ENCODE results near the gene EVI5.

DNA sequence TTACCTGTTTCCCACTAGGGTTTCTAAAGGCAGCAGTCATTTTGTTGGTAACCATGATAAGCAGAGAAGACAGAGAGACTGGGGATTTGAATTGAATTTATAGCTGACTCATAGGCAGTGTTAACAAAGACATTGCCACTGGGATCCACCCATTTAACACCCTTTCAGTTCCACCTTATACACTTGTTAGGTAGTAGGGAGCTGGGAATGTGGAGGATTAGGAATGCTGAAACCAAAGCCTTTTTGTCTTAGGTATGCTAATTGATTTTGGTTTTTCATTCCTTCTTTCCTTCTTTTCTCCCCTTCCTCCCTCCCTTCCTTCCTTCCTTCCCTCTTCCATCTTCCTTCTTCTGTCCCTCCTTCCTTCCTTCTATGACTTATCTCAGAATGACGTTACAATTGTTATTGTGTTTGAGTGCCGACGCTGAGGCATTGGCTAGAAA is 7.5 kb upstream of the EVI5 start:
- TF ChIP-seq, protein P1, sequence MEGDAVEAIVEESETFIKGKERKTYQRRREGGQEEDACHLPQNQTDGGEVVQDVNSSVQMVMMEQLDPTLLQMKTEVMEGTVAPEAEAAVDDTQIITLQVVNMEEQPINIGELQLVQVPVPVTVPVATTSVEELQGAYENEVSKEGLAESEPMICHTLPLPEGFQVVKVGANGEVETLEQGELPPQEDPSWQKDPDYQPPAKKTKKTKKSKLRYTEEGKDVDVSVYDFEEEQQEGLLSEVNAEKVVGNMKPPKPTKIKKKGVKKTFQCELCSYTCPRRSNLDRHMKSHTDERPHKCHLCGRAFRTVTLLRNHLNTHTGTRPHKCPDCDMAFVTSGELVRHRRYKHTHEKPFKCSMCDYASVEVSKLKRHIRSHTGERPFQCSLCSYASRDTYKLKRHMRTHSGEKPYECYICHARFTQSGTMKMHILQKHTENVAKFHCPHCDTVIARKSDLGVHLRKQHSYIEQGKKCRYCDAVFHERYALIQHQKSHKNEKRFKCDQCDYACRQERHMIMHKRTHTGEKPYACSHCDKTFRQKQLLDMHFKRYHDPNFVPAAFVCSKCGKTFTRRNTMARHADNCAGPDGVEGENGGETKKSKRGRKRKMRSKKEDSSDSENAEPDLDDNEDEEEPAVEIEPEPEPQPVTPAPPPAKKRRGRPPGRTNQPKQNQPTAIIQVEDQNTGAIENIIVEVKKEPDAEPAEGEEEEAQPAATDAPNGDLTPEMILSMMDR (IDR thresholded peaks at IDR 0.05; ENCODE audit: low read depth, low read length): no peak
- TF ChIP-seq EZH2phosphoT487 (IDR thresholded peaks at IDR 0.05; ENCODE audit: low read depth): no peak

All from OCI-LY3 (cell line).